ENCODE data around the gene TSC1. TPM values are rescaled to one million over a fixed set of nuclear protein-coding genes. Genes with fewer than 3 reads are reported as not detected.

Gene TSC1
- total and polyA plus RNA-seq, 2 experiments from 2014 or later = 19.5 to 47.8 TPM

DNA sequence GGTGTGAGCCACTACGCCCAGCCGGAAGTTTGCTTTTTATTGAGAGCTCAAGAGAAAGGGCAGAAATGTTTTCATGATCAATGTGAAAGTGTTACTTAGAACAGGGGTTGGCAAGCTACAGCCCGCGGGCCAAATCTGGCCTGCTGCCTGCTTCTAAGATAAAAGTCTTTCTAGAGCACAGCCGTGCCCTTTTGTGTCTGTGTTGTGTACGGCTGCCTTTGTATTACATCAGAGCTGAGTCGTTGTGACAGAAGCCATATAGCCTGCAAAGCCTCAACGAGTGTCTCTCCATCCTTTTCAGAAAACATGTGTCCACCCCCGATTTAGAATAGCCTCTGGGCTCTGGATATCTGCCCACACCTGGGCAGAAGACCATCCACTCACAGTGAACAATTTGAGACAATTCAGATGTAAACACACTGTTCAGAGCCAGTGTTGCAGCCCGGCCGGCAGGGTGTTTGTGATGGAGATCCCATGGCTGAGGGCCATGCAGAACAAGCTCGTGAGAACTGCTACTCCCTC, 95.2 kb downstream of the TSC1 start:
- DNase-seq (ENCODE audit: low spot score) = peak; percentile 33
- Histone ChIP-seq H3K9me2 (replicated peaks; ENCODE audit: insufficient read depth) (no peaks in the 10 kb centered on the region), H2AFZ (no peak overlapping the region), H4K20me1 (ENCODE audit: insufficient read depth, poor library complexity, severe bottlenecking) (no peaks in the 10 kb centered on the region), H3K79me2 (no peaks in the 10 kb centered on the region), H3K36me3 (replicated peaks; ENCODE audit: insufficient read depth, low read depth) (no peaks in the 10 kb centered on the region), H3K9me3 (ENCODE audit: low read depth) (no peaks in the 10 kb centered on the region), H3K27me3 (no peaks in the 10 kb centered on the region), H3K4me1 (ENCODE audit: insufficient read depth) (no peaks in the 10 kb centered on the region), H3K4me3 (no peak overlapping the region), H3K27ac (peak overlapping the region; percentile 55), H3K4me2 (peak overlapping the region; percentile 37)
- TF ChIP-seq EZH2 (IDR thresholded peaks at IDR 0.05; ENCODE audit: borderline replicate concordance) = no peak
- no peak for TF ChIP-seq EZH2phosphoT487 (IDR thresholded peaks at IDR 0.05; ENCODE audit: low read depth, severe bottlenecking, unreplicated experiment)
- TF ChIP-seq, protein P1, sequence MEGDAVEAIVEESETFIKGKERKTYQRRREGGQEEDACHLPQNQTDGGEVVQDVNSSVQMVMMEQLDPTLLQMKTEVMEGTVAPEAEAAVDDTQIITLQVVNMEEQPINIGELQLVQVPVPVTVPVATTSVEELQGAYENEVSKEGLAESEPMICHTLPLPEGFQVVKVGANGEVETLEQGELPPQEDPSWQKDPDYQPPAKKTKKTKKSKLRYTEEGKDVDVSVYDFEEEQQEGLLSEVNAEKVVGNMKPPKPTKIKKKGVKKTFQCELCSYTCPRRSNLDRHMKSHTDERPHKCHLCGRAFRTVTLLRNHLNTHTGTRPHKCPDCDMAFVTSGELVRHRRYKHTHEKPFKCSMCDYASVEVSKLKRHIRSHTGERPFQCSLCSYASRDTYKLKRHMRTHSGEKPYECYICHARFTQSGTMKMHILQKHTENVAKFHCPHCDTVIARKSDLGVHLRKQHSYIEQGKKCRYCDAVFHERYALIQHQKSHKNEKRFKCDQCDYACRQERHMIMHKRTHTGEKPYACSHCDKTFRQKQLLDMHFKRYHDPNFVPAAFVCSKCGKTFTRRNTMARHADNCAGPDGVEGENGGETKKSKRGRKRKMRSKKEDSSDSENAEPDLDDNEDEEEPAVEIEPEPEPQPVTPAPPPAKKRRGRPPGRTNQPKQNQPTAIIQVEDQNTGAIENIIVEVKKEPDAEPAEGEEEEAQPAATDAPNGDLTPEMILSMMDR (IDR thresholded peaks at IDR 0.05; ENCODE audit: poor library complexity) = no peak
- 52% methylated on average over 12 of the region's 12 CpGs for WGBS (ENCODE audit: low lambda C conversion rate, missing lambda C conversion rate)

DNA sequence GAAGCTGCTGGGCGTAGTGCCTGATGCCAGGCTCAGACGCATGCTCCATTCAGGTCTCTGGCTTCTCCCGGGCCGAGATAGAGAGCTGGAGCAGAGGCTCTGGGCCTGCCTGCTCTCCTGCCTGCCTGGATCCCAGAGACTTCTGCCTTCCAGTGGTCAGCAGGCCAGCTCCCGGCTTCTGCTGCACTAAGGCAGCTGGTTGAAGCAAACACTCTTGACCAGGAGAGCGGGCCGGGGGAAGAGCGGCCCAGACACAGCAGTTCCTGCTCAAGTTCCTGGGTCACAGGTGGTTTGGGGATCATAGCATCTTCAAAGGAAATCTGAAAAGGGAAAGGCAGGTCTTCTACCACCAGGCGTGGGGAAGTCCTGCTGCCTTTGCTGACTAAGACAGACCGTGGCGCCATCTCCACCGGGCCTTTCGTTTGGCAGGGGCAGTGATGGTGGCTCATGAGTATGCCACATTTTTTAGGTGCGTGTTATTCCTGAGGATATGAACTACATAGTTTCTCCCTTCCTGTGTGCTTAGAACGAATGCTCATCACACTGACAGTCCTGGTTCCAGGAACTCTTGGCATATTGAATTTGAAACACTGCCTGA, 97.4 kb downstream of the TSC1 start:
- Histone ChIP-seq H3K4me2 (no peak overlapping the region), H2AFZ (no peak overlapping the region), H3K9me2 (replicated peaks; ENCODE audit: insufficient read depth) (no peaks in the 10 kb centered on the region), H3K79me2 (no peaks in the 10 kb centered on the region), H3K27ac (no peak overlapping the region), H3K4me1 (ENCODE audit: insufficient read depth) (no peaks in the 10 kb centered on the region), H3K27me3 (no peaks in the 10 kb centered on the region), H3K9me3 (ENCODE audit: low read depth) (no peaks in the 10 kb centered on the region), H3K4me3 (no peak overlapping the region), H3K36me3 (replicated peaks; ENCODE audit: insufficient read depth, low read depth) (no peaks in the 10 kb centered on the region), H4K20me1 (ENCODE audit: insufficient read depth, poor library complexity, severe bottlenecking) (no peaks in the 10 kb centered on the region)
- no peak for DNase-seq (ENCODE audit: low spot score)
- 94% methylated on average over 15 of the region's 15 CpGs for WGBS (ENCODE audit: low lambda C conversion rate, missing lambda C conversion rate)
- TF ChIP-seq, protein P1 (IDR thresholded peaks at IDR 0.05; ENCODE audit: poor library complexity) = no peak
- TF ChIP-seq EZH2phosphoT487 (IDR thresholded peaks at IDR 0.05; ENCODE audit: low read depth, severe bottlenecking, unreplicated experiment) (no peak), EZH2 (IDR thresholded peaks at IDR 0.05; ENCODE audit: borderline replicate concordance) (no peak)

DNA sequence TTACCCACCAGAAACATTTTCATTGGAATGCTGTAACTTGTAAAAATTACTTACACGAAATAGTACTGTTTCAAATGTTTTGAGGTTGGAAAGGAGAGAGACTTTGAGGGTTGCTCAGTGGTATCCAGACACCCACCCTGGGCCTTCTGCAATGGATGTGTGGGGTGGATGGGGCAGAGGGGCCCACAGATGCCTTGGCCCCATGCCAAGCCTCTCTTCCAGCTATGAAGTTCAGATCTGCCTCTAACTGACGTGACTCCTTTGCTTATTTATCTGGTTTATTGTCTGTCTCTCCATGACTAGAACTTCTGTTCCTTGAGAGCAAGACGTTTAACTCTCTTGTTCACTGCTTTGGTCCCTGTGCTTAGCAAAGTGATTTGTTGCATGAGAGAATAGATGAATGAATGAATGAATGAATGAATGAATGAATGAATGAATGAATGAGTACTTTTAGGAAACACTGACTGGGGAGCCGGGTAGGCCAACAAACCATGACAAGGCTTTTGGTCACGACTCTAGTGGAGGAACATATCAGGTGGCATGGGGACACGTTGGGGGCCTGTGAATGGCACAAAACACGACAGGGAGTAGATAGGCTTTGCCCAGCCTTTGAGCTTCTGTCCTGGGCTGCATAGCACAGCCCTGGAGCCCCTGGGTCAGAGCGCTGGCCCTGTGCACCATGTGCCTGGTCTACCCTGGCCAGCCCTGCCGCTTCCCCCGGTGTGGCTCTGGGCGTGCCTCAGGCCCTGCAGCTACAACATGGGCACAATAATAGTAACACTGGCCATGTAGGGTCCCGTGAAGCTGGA, 98.1 kb downstream of the TSC1 start:
- no peaks in the 10 kb centered on the region for H3K36me3 ChIP-seq (replicated peaks; ENCODE audit: insufficient read depth, low read depth)
- H3K4me1 ChIP-seq (ENCODE audit: insufficient read depth) = no peaks in the 10 kb centered on the region
- no peaks in the 10 kb centered on the region for H4K20me1 ChIP-seq (ENCODE audit: insufficient read depth, poor library complexity, severe bottlenecking)
- H3K27ac ChIP-seq = no peak overlapping the region
- H3K9me3 ChIP-seq (ENCODE audit: low read depth) = no peaks in the 10 kb centered on the region
- H3K4me3 ChIP-seq = no peak overlapping the region
- no peak for DNase-seq (ENCODE audit: low spot score)
- H3K9me2 ChIP-seq (replicated peaks; ENCODE audit: insufficient read depth) = no peaks in the 10 kb centered on the region
- no peak for TF ChIP-seq EZH2phosphoT487 (IDR thresholded peaks at IDR 0.05; ENCODE audit: low read depth, severe bottlenecking, unreplicated experiment)
- TF ChIP-seq, protein P1 (IDR thresholded peaks at IDR 0.05; ENCODE audit: poor library complexity) = no peak
- TF ChIP-seq EZH2 (IDR thresholded peaks at IDR 0.05; ENCODE audit: borderline replicate concordance) = no peak
- H3K4me2 ChIP-seq = no peak overlapping the region
- H3K79me2 ChIP-seq = no peaks in the 10 kb centered on the region
- 87% methylated on average over 12 of the region's 12 CpGs for WGBS (ENCODE audit: low lambda C conversion rate, missing lambda C conversion rate)
- no peaks in the 10 kb centered on the region for H3K27me3 ChIP-seq
- no peak overlapping the region for H2AFZ ChIP-seq
